ENCODE measurements around the gene CEP170. TPM values are rescaled to one million over a fixed set of nuclear protein-coding genes. Genes with fewer than 3 reads are reported as not detected.

CEP170 gene
- total RNA-seq, 1 donor from 2014 or later: 42.7 TPM

Other genes with a start within 250 kb of the CEP170 start
- gene SDCCAG8, start 760 bp upstream of the CEP170 start, total RNA-seq: 20.7 and 24.9 TPM in 2 replicates

All from T-helper 1 cell treated with Interleukin-12 subunit alpha and Interleukin-12 subunit beta and Interleukin-4 antibody, amounts not matched to agents 30 ng/mL and 1 ng/mL, for 36 hours (primary cell).